HUES64 (cell line): ENCODE data around the gene PDE4C. TPM values are rescaled to one million over a fixed set of nuclear protein-coding genes. Genes with fewer than 3 reads are reported as not detected.

Source experiments
- H3K27ac ChIP-seq: 2 replicates; pipeline ENCODE4 v1.7.0; 2013; ENCODE audit warnings: low read depth, low read length, inconsistent platforms
- H3K27me3 ChIP-seq: 2 replicates; pipeline ENCODE4 v1.6.1; 2013; ENCODE audit warnings: mild to moderate bottlenecking, low read length; ENCODE audit not compliant: insufficient read depth
- H3K36me3 ChIP-seq: 2 replicates; pipeline ENCODE4 v1.6.1; 2013; ENCODE audit warnings: mild to moderate bottlenecking, low read length; ENCODE audit not compliant: insufficient read depth
- H3K4me1 ChIP-seq: 2 replicates; pipeline ENCODE4 v1.6.1; 2013; ENCODE audit warnings: mild to moderate bottlenecking, low read length, moderate library complexity; ENCODE audit not compliant: insufficient read depth
- H3K4me3 ChIP-seq: 2 replicates; pipeline ENCODE4 v1.5.1; 2013; ENCODE audit warnings: mild to moderate bottlenecking, low read length, moderate library complexity
- H3K9ac ChIP-seq: 2 replicates; pipeline ENCODE4 v1.6.1; 2013; ENCODE audit warnings: mild to moderate bottlenecking, low read depth, low read length
- H3K9me3 ChIP-seq: 2 replicates; pipeline ENCODE4 v1.6.1; 2013; ENCODE audit warnings: low read depth, low read length; ENCODE audit not compliant: insufficient read depth
- WGBS: fragments of 150-250, 120-280 bp; methylation state at CpG from one replicate; pipeline ENCODE4 v1.1.7; 2013; ENCODE audit warnings: missing lambda C conversion rate; 5-methylcytosine and 5-hydroxymethylcytosine counted together
- polyA plus RNA-seq, 2 experiments: library from polyadenylated mRNA; stranded (reverse); fragments of 50-300 nt; gene quantifications; one replicate each; pipeline ENCODE4 v1.2.3, GENCODE V29; 2013

Gene PDE4C
- 0.55 TPM for polyA plus RNA-seq (2013, experiment 1 of 2)
- polyA plus RNA-seq (2013, experiment 2 of 2): 0.44 TPM

DNA sequence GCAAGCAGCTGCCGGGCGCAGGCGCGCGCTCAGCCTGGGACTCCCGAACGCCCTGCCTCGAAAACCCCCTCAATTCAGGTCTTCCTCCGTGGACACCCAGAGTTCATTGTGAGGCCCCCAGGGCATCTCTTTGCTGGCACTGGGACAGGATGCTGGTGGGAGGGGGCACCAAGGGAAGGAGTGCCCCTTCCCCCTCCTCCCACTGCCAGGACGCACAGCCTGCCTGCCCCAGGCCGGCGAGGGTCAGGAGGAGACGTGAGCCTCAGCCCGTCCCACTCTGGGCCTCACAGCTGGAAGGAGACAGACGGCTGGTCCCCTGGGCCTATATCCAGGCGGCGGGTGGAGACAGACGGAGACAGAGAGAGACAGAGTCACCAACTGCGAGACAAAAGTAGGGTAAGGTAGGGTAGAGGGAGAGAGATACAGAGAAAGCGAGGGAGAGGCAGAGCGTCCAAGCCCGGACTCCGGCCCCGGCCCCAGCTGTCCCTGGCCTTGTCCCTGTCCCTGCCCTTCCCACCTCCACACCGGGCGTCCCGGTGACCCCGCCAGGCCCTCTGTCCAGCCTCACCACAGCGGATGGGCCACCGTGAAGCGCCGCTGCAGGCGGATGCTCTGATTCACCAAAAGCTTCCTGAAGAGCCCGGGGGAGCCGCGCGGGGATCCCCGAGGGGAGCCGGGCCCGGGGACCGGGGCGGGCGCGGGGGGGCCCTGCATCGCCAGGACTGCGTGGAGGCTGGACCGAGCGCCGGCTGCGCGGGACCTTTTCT, at the start of gene PDE4C:
Gene PDE4C (minus strand): TSS at position 737 of the 767 bp plus-strand sequence. CDS start 23 bp downstream, at position 714.
- H3K27ac ChIP-seq: no peak within 1 kb of the TSS
- WGBS: 10% methylated on average over 51 of the region's 51 CpGs

DNA sequence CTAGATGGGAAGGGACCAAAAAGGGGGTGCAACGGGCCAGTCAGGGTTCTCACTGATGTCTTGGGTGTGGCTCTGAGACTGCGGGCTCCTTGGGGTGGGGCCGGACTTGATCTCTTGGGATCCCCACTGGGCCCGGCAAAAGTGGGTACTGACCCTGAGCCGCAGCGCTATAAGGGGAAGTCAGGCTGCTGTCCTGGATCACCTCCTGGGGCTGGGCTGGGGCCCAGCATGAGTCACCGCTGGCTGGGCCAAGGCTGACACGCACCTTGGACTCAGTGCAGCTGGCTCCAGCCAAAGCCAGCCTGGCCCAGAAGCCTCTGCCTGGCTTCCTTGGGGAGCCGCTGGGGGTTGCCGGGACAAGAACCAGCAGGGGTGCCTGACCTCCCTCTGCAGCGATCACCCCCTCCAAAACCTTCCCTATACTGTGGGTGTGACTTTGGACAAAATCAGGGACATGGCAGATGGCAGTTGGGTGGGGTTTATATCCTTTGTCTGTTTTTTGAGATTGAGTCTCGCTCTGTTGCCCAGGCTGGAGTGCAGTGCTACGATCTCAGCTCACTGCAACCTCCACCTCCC, 48.6 kb upstream of the PDE4C start:
- Histone ChIP-seq H3K27ac (peak overlapping the region; percentile 35; the same call in 1 of the 2 replicates), H3K4me1 (no peaks in the 10 kb centered on the region)

More for the DNA sequence above, at the start of gene PDE4C:
- H3K9me3 ChIP-seq: no peaks in the 10 kb centered on the region
- peaks cover 28% of the 10 kb centered on the region for H3K27me3 ChIP-seq
- H3K4me3 ChIP-seq: peak within 1 kb of the TSS; percentile 42; the same call in 1 of the 2 replicates
- H3K9ac ChIP-seq: no peak within 1 kb of the TSS
- H3K36me3 ChIP-seq: no peaks in the 10 kb centered on the region
- H3K4me1 ChIP-seq: peaks cover 2% of the 10 kb centered on the region

DNA sequence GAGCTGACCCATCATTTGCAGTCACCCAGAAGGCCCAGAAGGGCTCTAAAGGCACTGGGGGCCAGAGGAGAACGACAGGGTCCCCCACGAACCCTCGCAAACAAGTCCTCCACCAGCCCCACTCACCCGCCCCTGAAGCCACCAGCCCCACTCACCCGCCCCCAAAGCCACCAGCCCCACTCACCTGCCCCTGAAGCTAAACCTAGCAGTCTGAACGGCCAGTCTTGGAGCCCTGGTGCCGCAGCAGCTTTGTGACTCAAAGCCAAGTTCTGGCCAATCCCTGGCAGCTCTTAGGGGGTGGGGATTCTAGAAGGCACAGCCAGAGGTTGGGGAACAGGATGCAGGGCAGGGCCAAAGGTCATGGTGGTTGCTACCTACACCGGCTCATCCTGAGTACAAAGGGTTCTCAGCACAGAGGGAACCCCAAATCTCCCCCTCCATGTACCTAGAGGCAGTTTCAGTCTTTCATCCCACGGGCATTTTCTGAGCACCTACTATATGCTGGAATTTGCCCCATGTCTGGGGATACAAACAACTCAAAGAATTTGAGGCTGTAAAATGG, 48.1 kb upstream of the PDE4C start, which contains the start of gene IQCN:
Gene IQCN (minus strand): TSS at position 234 of the 562 bp plus-strand sequence. CDS start 4,974 bp downstream, outside the sequence.
- no peaks in the 10 kb centered on the region for H3K27me3 ChIP-seq
- H3K9me3 ChIP-seq: no peaks in the 10 kb centered on the region
- no peak within 1 kb of the TSS for H3K4me3 ChIP-seq
- WGBS: 88% methylated on average over 9 of the region's 9 CpGs
- H3K4me1 ChIP-seq: no peaks in the 10 kb centered on the region
- peaks cover 11% of the 10 kb centered on the region for H3K36me3 ChIP-seq
- no peak within 1 kb of the TSS for H3K9ac ChIP-seq
- peak within 1 kb of the TSS; percentile 35; the same call in 1 of the 2 replicates for H3K27ac ChIP-seq

More for the DNA sequence above, 48.6 kb upstream of the PDE4C start:
- H3K4me3 ChIP-seq: no peak overlapping the region
- H3K9me3 ChIP-seq: no peaks in the 10 kb centered on the region
- peaks cover 11% of the 10 kb centered on the region for H3K36me3 ChIP-seq
- H3K27me3 ChIP-seq: no peaks in the 10 kb centered on the region
- 86% methylated on average over 12 of the region's 13 CpGs for WGBS
- H3K9ac ChIP-seq: no peak overlapping the region

DNA sequence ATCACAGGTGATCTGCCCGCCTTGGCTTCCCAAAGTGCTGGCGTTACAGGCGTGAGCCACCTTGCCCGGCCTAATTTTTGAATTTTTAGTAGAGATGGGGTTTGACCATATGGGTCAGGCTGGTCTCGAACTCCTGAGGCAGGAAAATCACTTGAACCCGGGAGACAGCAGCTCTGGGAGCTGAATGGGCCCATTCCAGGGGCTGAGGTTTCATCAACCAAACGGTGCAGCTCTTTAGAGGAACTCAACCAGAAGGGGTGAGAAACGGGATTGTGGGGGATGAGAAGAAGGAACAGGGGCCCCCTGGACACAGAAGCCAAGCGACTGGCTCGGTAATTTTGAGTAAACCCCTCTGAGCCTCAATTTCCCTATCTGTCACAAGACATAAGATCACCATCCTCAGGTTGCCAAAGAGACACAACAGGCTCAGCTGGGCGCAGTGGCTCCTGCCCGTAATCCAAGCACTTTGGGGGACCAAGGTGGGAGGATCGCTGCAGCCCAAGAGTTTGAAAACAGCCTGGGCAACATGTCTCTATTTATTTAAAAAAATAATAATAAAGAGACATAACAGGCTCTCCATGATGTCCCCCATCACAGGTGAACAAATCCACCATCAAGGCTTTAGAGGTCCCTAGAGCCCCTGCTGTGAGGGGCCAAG, 47.5 kb upstream of the PDE4C start:
- Histone ChIP-seq H3K27ac (no peak overlapping the region), H3K36me3 (peaks cover 7% of the 10 kb centered on the region), H3K4me3 (no peak overlapping the region), H3K9ac (no peak overlapping the region), H3K27me3 (no peaks in the 10 kb centered on the region), H3K9me3 (no peaks in the 10 kb centered on the region), H3K4me1 (no peaks in the 10 kb centered on the region)
- 93% methylated on average over 12 of the region's 13 CpGs for WGBS

DNA sequence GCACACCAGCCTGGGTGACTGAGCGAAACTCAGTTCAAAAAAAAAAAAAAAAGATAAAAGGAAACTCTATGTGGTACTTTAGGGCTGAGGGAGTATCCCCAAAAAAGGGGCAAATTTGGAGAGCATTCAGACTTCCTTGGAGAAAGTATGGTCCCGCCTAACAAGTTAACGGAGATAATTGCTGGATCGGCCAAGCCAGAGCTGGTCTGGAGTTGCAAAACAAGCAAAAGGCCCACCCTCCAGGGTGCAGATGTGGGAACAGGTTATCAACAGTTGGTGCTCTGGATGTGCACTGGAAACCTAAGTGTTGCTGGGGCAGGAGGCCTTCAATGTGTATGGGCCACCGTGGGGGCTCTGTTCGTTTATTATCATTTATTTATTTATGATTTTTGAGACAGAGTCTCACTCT, 45.2 kb upstream of the PDE4C start:
- Histone ChIP-seq H3K27me3 (no peaks in the 10 kb centered on the region), H3K9me3 (no peaks in the 10 kb centered on the region), H3K36me3 (peaks cover 11% of the 10 kb centered on the region), H3K4me1 (no peaks in the 10 kb centered on the region), H3K27ac (no peak overlapping the region), H3K4me3 (no peak overlapping the region), H3K9ac (no peak overlapping the region)
- WGBS: 87% methylated on average over 5 of the region's 6 CpGs

DNA sequence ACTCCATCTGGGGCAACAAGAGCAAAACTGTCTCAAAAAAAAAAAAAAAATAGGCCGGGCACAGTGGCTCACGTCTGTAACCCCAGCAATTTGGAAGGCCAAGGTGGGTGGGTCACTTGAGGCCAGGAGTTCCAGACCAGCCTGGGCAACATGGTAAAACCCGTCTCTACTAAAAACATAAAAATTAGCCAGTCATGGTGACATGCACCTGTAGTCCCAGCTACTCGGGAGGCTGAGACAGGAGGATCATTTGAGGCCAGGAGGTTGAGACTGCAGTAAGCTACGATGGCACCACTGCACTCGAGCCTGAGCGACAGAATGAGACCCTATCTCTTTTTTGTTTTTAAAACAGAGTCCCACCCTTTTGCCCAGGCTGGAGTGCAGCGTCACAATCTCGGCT, 44.1 kb upstream of the PDE4C start:
- no peak overlapping the region for H3K9ac ChIP-seq
- no peaks in the 10 kb centered on the region for H3K27me3 ChIP-seq
- peaks cover 16% of the 10 kb centered on the region for H3K36me3 ChIP-seq
- H3K9me3 ChIP-seq: no peaks in the 10 kb centered on the region
- no peaks in the 10 kb centered on the region for H3K4me1 ChIP-seq
- no peak overlapping the region for H3K27ac ChIP-seq
- H3K4me3 ChIP-seq: no peak overlapping the region
- WGBS: 90% methylated on average over 9 of the region's 9 CpGs

DNA sequence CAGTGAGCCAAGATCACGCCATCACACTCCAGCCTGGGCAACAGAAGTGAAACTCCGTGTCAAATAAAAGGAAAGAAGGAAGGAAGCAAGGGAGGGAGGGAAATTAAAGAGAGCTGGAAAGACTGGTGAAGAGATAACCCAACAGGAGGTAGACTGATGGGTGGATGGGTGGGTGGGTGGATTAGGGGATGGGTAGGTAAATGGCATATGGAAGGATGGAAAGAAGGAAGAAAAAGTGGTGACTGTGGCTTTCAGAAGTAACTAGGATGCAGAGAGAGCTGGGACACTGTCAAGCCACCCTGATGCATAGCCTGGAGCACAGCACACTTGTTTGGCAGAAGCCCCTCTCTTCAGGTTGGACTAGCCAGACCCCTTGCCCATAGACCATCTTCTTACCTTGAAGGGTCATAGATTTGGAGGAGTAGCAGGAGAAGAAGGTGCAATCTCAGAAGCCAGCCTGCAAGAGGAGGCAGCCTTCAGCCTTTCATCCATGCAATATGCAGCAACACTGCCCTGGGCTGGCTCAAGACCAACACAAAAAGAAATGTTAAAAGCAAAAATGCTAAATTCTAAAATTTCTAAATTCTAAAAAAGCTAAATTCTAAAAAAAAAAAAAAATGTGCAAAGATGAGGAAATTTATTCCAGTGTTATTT, 43.0 kb upstream of the PDE4C start:
- no peak overlapping the region for H3K9ac ChIP-seq
- H3K36me3 ChIP-seq: peaks cover 16% of the 10 kb centered on the region
- no peak overlapping the region for H3K4me3 ChIP-seq
- H3K9me3 ChIP-seq: no peaks in the 10 kb centered on the region
- H3K27ac ChIP-seq: no peak overlapping the region
- WGBS: 93% methylated on average over 2 of the region's 2 CpGs
- H3K27me3 ChIP-seq: no peaks in the 10 kb centered on the region
- no peaks in the 10 kb centered on the region for H3K4me1 ChIP-seq

DNA sequence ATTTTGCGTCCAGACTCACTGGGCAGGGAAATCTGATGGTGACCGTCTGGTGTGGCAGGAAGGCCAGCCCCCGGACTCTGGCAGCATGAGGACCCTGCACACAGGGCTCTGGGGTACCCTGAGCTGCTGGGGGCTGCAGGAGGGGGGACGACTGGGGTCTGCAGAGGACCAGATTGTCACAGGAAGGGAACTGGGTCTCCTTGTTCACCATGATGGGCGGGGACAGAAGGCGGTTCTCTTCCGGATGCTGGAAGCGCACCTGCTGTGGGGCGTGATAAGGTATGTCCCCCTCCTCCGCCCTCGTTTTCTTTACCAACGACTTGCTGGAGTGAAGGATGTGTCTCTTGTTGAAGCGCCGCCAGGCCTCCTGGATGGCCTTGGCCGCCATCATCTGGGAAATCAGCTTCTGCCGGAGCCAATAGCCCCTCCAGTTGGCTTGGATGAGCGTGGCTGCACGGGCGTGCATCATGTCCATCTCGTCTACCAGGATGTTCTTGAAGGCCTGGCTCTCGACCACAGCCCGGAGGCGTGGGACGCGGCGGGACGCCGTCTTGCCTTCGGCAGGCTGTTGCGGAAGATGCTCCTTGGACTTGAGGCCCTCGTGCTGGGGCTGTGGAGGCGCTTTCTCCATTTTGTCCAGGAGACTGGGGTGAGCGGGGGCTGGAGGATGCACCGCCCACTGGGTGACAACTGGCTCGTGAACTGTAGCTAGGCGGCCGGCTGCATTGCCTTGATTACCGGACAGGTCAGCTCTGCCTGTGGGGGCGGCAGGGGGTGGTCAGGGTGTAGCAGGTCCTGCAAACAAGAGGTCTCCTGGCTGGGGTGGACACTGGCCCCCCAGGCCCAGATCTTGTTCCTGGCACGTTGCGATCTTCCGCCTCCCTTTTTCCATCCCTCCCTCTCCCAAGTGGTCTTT, 40.8 kb upstream of the PDE4C start:
- WGBS: 93% methylated on average over 42 of the region's 42 CpGs
- Histone ChIP-seq H3K9ac (no peak overlapping the region), H3K27me3 (no peaks in the 10 kb centered on the region), H3K36me3 (peaks cover 16% of the 10 kb centered on the region), H3K4me1 (no peaks in the 10 kb centered on the region), H3K9me3 (no peaks in the 10 kb centered on the region), H3K4me3 (no peak overlapping the region), H3K27ac (no peak overlapping the region)

DNA sequence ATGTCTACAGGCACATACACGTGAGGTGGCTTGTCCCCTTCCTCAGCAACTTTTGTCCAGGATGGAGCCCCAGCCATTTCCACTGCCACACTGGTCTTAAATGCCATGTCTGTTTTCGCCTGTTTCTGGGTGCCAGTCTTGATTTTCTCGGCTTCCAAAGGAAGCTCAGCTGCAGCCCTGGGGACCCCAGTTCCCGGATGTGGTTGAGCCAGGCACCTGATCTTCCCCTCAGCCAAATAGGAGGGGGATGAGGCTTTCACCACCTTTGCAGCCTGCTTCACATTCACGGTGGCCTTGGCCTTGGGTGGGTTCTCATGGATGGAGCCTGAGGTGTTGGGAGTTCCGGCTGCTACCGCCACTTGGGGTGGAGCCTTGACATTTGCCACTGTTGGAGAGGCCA, 39.3 kb upstream of the PDE4C start:
- no peaks in the 10 kb centered on the region for H3K9me3 ChIP-seq
- no peaks in the 10 kb centered on the region for H3K4me1 ChIP-seq
- no peak overlapping the region for H3K4me3 ChIP-seq
- H3K9ac ChIP-seq: no peak overlapping the region
- no peak overlapping the region for H3K27ac ChIP-seq
- no peaks in the 10 kb centered on the region for H3K27me3 ChIP-seq
- 92% methylated on average over 7 of the region's 7 CpGs for WGBS
- peaks cover 16% of the 10 kb centered on the region for H3K36me3 ChIP-seq

DNA sequence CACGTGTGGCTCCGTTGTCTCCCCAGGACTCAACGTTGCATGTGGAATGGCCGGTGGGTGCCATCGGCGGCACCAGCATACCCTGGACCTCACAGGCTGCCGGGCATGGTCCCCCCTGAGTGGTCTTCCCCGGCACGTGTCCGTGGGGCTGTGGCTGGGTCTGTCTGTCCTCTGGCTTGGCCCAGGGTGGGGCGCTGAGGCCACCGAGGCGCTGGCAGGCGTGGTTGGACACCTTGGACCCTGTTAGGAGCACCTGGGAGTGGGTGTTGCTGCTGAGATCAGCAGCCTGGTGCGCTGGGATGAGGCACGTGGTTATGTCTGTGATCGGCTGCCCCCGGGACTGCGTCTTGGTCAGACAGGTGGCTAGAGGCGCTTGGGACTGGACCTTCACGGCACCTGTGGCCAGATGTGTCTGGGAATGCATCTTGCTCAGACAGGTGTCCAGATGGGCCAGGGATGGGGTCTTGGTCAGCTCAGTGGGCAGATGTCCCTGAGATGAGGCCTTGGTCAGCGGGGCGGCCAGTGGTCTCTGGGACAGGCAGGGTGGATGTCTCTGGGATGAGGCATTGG, 38.8 kb upstream of the PDE4C start:
- H3K27ac ChIP-seq: no peak overlapping the region
- H3K9ac ChIP-seq: no peak overlapping the region
- H3K36me3 ChIP-seq: peaks cover 16% of the 10 kb centered on the region
- H3K9me3 ChIP-seq: no peaks in the 10 kb centered on the region
- WGBS: 94% methylated on average over 23 of the region's 23 CpGs
- H3K4me1 ChIP-seq: no peaks in the 10 kb centered on the region
- no peaks in the 10 kb centered on the region for H3K27me3 ChIP-seq
- no peak overlapping the region for H3K4me3 ChIP-seq
